ENCODE data around the gene A3GALT2. TPM values are rescaled to one million over a fixed set of nuclear protein-coding genes. Genes with fewer than 3 reads are reported as not detected.

Gene A3GALT2
- total and polyA plus RNA-seq, 2 donors = not detected

- H3K4me1 ChIP-seq (ENCODE audit: control insufficient read depth in 2 of 2, insufficient read depth in 2 of 2, low read length in 2 of 2) = peaks cover 1 to 8% of the 10 kb centered on the region in 2 donors
- H3K27ac ChIP-seq (ENCODE audit: low read depth in 1 of 2, low read length in 1 of 2) = no peak overlapping the region
- no peaks in the 10 kb centered on the region for H3K9me3 ChIP-seq (ENCODE audit: control insufficient read depth in 2 of 2, insufficient read depth in 1 of 2, low read length in 1 of 2)
- H3K27me3 ChIP-seq (ENCODE audit: control insufficient read depth in 2 of 2, insufficient read depth in 1 of 2, low read length in 1 of 2) = no peaks in the 10 kb centered on the region
- H3K36me3 ChIP-seq (ENCODE audit: control insufficient read depth in 2 of 2, insufficient read depth in 2 of 2, low read length in 1 of 2) = peaks cover 18 to 19% of the 10 kb centered on the region in 2 donors
- WGBS = 96% methylated on average over 10 of the region's 10 CpGs
- DNase-seq (ENCODE audit: low read depth in 6 of 9, low spot score in 9 of 9) = no peak
- no peak overlapping the region for H3K4me3 ChIP-seq (ENCODE audit: low read length in 2 of 2)
Observed at GRCh38 chr1:33265780-33266605, 54.9 kb downstream of the A3GALT2 start.

GRCh38 chr1:33263890-33264504 is 56.9 kb downstream of the A3GALT2 start:
- no peak overlapping the region for H3K4me3 ChIP-seq (ENCODE audit: low read length in 2 of 2)
- H3K9me3 ChIP-seq (ENCODE audit: control insufficient read depth in 2 of 2, insufficient read depth in 1 of 2, low read length in 1 of 2) = no peaks in the 10 kb centered on the region
- H3K36me3 ChIP-seq (ENCODE audit: control insufficient read depth in 2 of 2, insufficient read depth in 2 of 2, low read length in 1 of 2) = peaks cover 10 to 11% of the 10 kb centered on the region in 2 donors
- H3K27ac ChIP-seq (ENCODE audit: low read depth in 1 of 2, low read length in 1 of 2) = no peak overlapping the region
- DNase-seq (ENCODE audit: low read depth in 6 of 9, low spot score in 9 of 9) = no peak
- H3K4me1 ChIP-seq (ENCODE audit: control insufficient read depth in 2 of 2, insufficient read depth in 2 of 2, low read length in 2 of 2) = peaks cover 16 to 27% of the 10 kb centered on the region in 2 donors
- H3K27me3 ChIP-seq (ENCODE audit: control insufficient read depth in 2 of 2, insufficient read depth in 1 of 2, low read length in 1 of 2) = no peaks in the 10 kb centered on the region
- WGBS = 97% methylated on average over 5 of the region's 5 CpGs

- 96% methylated on average over 7 of the region's 7 CpGs for WGBS
- H3K4me1 ChIP-seq (ENCODE audit: control insufficient read depth in 2 of 2, insufficient read depth in 2 of 2, low read length in 2 of 2) = peaks cover 28 to 45% of the 10 kb centered on the region in 2 donors
- no peaks in the 10 kb centered on the region for H3K27me3 ChIP-seq (ENCODE audit: control insufficient read depth in 2 of 2, insufficient read depth in 1 of 2, low read length in 1 of 2)
- DNase-seq (ENCODE audit: low read depth in 6 of 9, low spot score in 9 of 9) = no peak
- peaks cover 7 to 10% of the 10 kb centered on the region in 2 donors for H3K36me3 ChIP-seq (ENCODE audit: control insufficient read depth in 2 of 2, insufficient read depth in 2 of 2, low read length in 1 of 2)
- no peak overlapping the region for H3K4me3 ChIP-seq (ENCODE audit: low read length in 2 of 2)
- no peak overlapping the region for H3K27ac ChIP-seq (ENCODE audit: low read depth in 1 of 2, low read length in 1 of 2)
- no peaks in the 10 kb centered on the region for H3K9me3 ChIP-seq (ENCODE audit: control insufficient read depth in 2 of 2, insufficient read depth in 1 of 2, low read length in 1 of 2)
Observed at GRCh38 chr1:33261344-33261743, 59.6 kb downstream of the A3GALT2 start.

- DNase-seq (ENCODE audit: low read depth in 6 of 9, low spot score in 9 of 9) = peak in 4 of 9 donors; percentile 22 to 62 (median 36)
- peaks cover 28 to 47% of the 10 kb centered on the region in 2 donors for H3K4me1 ChIP-seq (ENCODE audit: control insufficient read depth in 2 of 2, insufficient read depth in 2 of 2, low read length in 2 of 2)
- H3K9me3 ChIP-seq (ENCODE audit: control insufficient read depth in 2 of 2, insufficient read depth in 1 of 2, low read length in 1 of 2) = no peaks in the 10 kb centered on the region
- WGBS = 63% methylated on average over 5 of the region's 5 CpGs
- H3K36me3 ChIP-seq (ENCODE audit: control insufficient read depth in 2 of 2, insufficient read depth in 2 of 2, low read length in 1 of 2) = peaks cover 6% of the 10 kb centered on the region in 2 donors
- H3K4me3 ChIP-seq (ENCODE audit: low read length in 2 of 2) = no peak overlapping the region
- H3K27ac ChIP-seq (ENCODE audit: low read depth in 1 of 2, low read length in 1 of 2) = peak overlapping the region; percentile 42 to 57
- peaks cover 0 to 3% of the 10 kb centered on the region in 2 donors for H3K27me3 ChIP-seq (ENCODE audit: control insufficient read depth in 2 of 2, insufficient read depth in 1 of 2, low read length in 1 of 2)
Observed at GRCh38 chr1:33260439-33260838, 60.5 kb downstream of the A3GALT2 start.

GRCh38 chr1:33259879-33260278 is 61.0 kb downstream of the A3GALT2 start:
- Histone ChIP-seq H3K9me3 (ENCODE audit: control insufficient read depth in 2 of 2, insufficient read depth in 1 of 2, low read length in 1 of 2) (no peaks in the 10 kb centered on the region), H3K4me1 (ENCODE audit: control insufficient read depth in 2 of 2, insufficient read depth in 2 of 2, low read length in 2 of 2) (peaks cover 28 to 51% of the 10 kb centered on the region in 2 donors), H3K4me3 (ENCODE audit: low read length in 2 of 2) (no peak overlapping the region), H3K27ac (ENCODE audit: low read depth in 1 of 2, low read length in 1 of 2) (peak overlapping the region in 1 of 2 donors; percentile 57), H3K36me3 (ENCODE audit: control insufficient read depth in 2 of 2, insufficient read depth in 2 of 2, low read length in 1 of 2) (peaks cover 6% of the 10 kb centered on the region in 2 donors), H3K27me3 (ENCODE audit: control insufficient read depth in 2 of 2, insufficient read depth in 1 of 2, low read length in 1 of 2) (peaks cover 0 to 5% of the 10 kb centered on the region in 2 donors)
- 96% methylated on average over 3 of the region's 3 CpGs for WGBS
- no peak for DNase-seq (ENCODE audit: low read depth in 6 of 9, low spot score in 9 of 9)

- Histone ChIP-seq H3K36me3 (ENCODE audit: control insufficient read depth in 2 of 2, insufficient read depth in 2 of 2, low read length in 1 of 2) (peaks cover 6% of the 10 kb centered on the region in 2 donors), H3K27me3 (ENCODE audit: control insufficient read depth in 2 of 2, insufficient read depth in 1 of 2, low read length in 1 of 2) (peaks cover 0 to 5% of the 10 kb centered on the region in 2 donors), H3K4me1 (ENCODE audit: control insufficient read depth in 2 of 2, insufficient read depth in 2 of 2, low read length in 2 of 2) (peaks cover 28 to 51% of the 10 kb centered on the region in 2 donors), H3K27ac (ENCODE audit: low read depth in 1 of 2, low read length in 1 of 2) (no peak overlapping the region), H3K9me3 (ENCODE audit: control insufficient read depth in 2 of 2, insufficient read depth in 1 of 2, low read length in 1 of 2) (no peaks in the 10 kb centered on the region), H3K4me3 (ENCODE audit: low read length in 2 of 2) (no peak overlapping the region)
- 97% methylated on average over 2 of the region's 2 CpGs for WGBS
- no peak for DNase-seq (ENCODE audit: low read depth in 6 of 9, low spot score in 9 of 9)
Observed at GRCh38 chr1:33258788-33259274, 62.1 kb downstream of the A3GALT2 start.

GRCh38 chr1:33257772-33258712 is 62.9 kb downstream of the A3GALT2 start:
- WGBS = 66% methylated on average over 19 of the region's 19 CpGs
- Histone ChIP-seq H3K9me3 (ENCODE audit: control insufficient read depth in 2 of 2, insufficient read depth in 1 of 2, low read length in 1 of 2) (no peaks in the 10 kb centered on the region), H3K4me3 (ENCODE audit: low read length in 2 of 2) (peak overlapping the region; percentile 65 to 96), H3K27ac (ENCODE audit: low read depth in 1 of 2, low read length in 1 of 2) (peak overlapping the region; percentile 11 to 31), H3K4me1 (ENCODE audit: control insufficient read depth in 2 of 2, insufficient read depth in 2 of 2, low read length in 2 of 2) (peaks cover 28 to 51% of the 10 kb centered on the region in 2 donors), H3K36me3 (ENCODE audit: control insufficient read depth in 2 of 2, insufficient read depth in 2 of 2, low read length in 1 of 2) (peaks cover 5 to 6% of the 10 kb centered on the region in 2 donors), H3K27me3 (ENCODE audit: control insufficient read depth in 2 of 2, insufficient read depth in 1 of 2, low read length in 1 of 2) (peaks cover 0 to 5% of the 10 kb centered on the region in 2 donors)
- peak in 1 of 9 donors; percentile 12 for DNase-seq (ENCODE audit: low read depth in 6 of 9, low spot score in 9 of 9)

GRCh38 chr1:33257207-33257771 is 63.6 kb downstream of the A3GALT2 start:
- WGBS = 1% methylated on average over 18 of the region's 18 CpGs
- H3K4me1 ChIP-seq (ENCODE audit: control insufficient read depth in 2 of 2, insufficient read depth in 2 of 2, low read length in 2 of 2) = peaks cover 28 to 51% of the 10 kb centered on the region in 2 donors

More at GRCh38 chr1:33257207-33257771, 63.6 kb downstream of the A3GALT2 start:
- Histone ChIP-seq H3K27me3 (ENCODE audit: control insufficient read depth in 2 of 2, insufficient read depth in 1 of 2, low read length in 1 of 2) (peaks cover 0 to 5% of the 10 kb centered on the region in 2 donors), H3K9me3 (ENCODE audit: control insufficient read depth in 2 of 2, insufficient read depth in 1 of 2, low read length in 1 of 2) (no peaks in the 10 kb centered on the region), H3K36me3 (ENCODE audit: control insufficient read depth in 2 of 2, insufficient read depth in 2 of 2, low read length in 1 of 2) (no peaks in the 10 kb centered on the region), H3K4me3 (ENCODE audit: low read length in 2 of 2) (peak overlapping the region; percentile 65 to 96), H3K27ac (ENCODE audit: low read depth in 1 of 2, low read length in 1 of 2) (peak overlapping the region; percentile 78 to 81)
- DNase-seq (ENCODE audit: low read depth in 6 of 9, low spot score in 9 of 9) = no peak

Data from thymus (tissue), 11 donors.